NT2/D1 (cell line): Measurements from ENCODE around the gene XCL1.
"Not testable (repeated sequence)": the region's sequence is repeated elsewhere in the genome, so short reads cannot be mapped to it uniquely, and the experiment has no call there.

Source experiments
- DNase-seq: peaks from one replicate; pipeline ENCODE4 v3.0.0-alpha.2; 2011; ENCODE audit warnings: low read depth, low spot score
- H3K27me3 ChIP-seq: 2 replicates; pipeline ENCODE4 v1.6.0; 2011; ENCODE audit warnings: mild to moderate bottlenecking; ENCODE audit not compliant: insufficient read length, insufficient read depth
- H3K36me3 ChIP-seq: 2 replicates; pipeline ENCODE4 v1.6.1; 2011; ENCODE audit warnings: mild to moderate bottlenecking, low read length, mixed read lengths; ENCODE audit not compliant: insufficient read depth, insufficient read length
- H3K4me1 ChIP-seq: 2 replicates; pipeline ENCODE4 v1.5.1; 2011; ENCODE audit not compliant: insufficient read depth, insufficient read length
- H3K4me3 ChIP-seq: 2 replicates; pipeline ENCODE4 v1.5.1; 2011; ENCODE audit warnings: low read depth; ENCODE audit not compliant: insufficient read length
- H3K9ac ChIP-seq: 2 replicates; pipeline ENCODE4 v1.6.0; 2011; ENCODE audit warnings: low read depth; ENCODE audit not compliant: insufficient read length
- H3K9me3 ChIP-seq: 2 replicates; pipeline ENCODE4 v1.5.1; 2011; ENCODE audit warnings: mild to moderate bottlenecking, low read length; ENCODE audit not compliant: insufficient read depth
- SUZ12 ChIP-seq: IDR thresholded peaks from 2 replicates; pipeline ENCODE4 v1.6.1; 2011; ENCODE audit not compliant: insufficient read length, insufficient read depth; ENCODE audit errors: extremely low read depth
- YY1 ChIP-seq: IDR thresholded peaks from 2 replicates; pipeline ENCODE4 v1.6.1; 2011; ENCODE audit not compliant: insufficient read length, insufficient read depth
- ZNF274 ChIP-seq: IDR thresholded peaks from 2 replicates; pipeline ENCODE4 v1.6.1; 2011; ENCODE audit warnings: mild to moderate bottlenecking, low read depth, low read length

XCL1 gene

GRCh38 chr1:168576245-168576688 is at the start of gene XCL1:
Gene XCL1, plus strand, starts transcription at chr1:168576605. Its CDS starts 33 bp downstream, at chr1:168576638.
- not testable (repeated sequence) for DNase-seq, H3K4me1 ChIP-seq, H3K27me3 ChIP-seq

GRCh38 chr1:168529518-168529917 is 46.9 kb upstream of the XCL1 start:
- Histone ChIP-seq H3K36me3 (no peaks in the 10 kb centered on the region), H3K9ac (no peak overlapping the region), H3K27me3 (no peaks in the 10 kb centered on the region), H3K9me3 (peaks cover under 1% of the 10 kb centered on the region; the same call in 1 of the 2 replicates), H3K4me3 (no peak overlapping the region), H3K4me1 (no peaks in the 10 kb centered on the region)
- no peak for TF ChIP-seq ZNF274
- no peak for DNase-seq

More at GRCh38 chr1:168576245-168576688, at the start of gene XCL1:
- not testable (repeated sequence) for H3K9me3 ChIP-seq, H3K36me3 ChIP-seq, H3K9ac ChIP-seq, H3K4me3 ChIP-seq

- H3K27me3 ChIP-seq, result no peaks in the 10 kb centered on the region
- H3K36me3 ChIP-seq, result no peaks in the 10 kb centered on the region
- DNase-seq, result no peak
- H3K4me1 ChIP-seq, result no peaks in the 10 kb centered on the region
- TF ChIP-seq YY1 (no peak), ZNF274 (no peak), SUZ12 (no peak)
- H3K9ac ChIP-seq, result no peak overlapping the region
- no peaks in the 10 kb centered on the region for H3K9me3 ChIP-seq
- no peak overlapping the region for H3K4me3 ChIP-seq
Observed at GRCh38 chr1:168531615-168532345, 44.6 kb upstream of the XCL1 start.

GRCh38 chr1:168535536-168535935 is 40.9 kb upstream of the XCL1 start:
- no peak overlapping the region for H3K4me3 ChIP-seq
- H3K9me3 ChIP-seq, result no peaks in the 10 kb centered on the region

DNA sequence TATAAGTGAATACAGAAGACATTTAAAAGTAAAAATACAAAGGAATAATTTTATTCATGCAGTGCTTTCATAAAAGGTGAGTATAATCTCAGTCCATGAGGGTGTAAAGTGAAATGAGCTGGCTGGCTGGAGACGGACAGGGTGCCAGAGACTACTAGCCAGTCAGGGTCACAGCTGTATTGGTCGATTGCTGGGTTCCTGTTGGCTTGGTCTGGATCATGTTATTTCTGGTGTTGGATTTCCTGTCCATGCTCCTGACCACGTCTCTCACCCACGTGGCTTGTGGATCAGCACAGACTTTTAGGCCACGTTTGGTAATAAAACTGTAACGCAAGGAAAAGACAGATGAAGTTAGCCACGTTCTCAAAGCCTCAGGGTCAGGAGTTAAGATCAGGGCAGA is 35.6 kb upstream of the XCL1 start:
- H3K36me3 ChIP-seq, DNase-seq, H3K9me3 ChIP-seq, H3K4me1 ChIP-seq, H3K4me3 ChIP-seq, H3K9ac ChIP-seq, H3K27me3 ChIP-seq: not testable (repeated sequence)

More at GRCh38 chr1:168535536-168535935, 40.9 kb upstream of the XCL1 start:
- Histone ChIP-seq H3K27me3 (no peaks in the 10 kb centered on the region), H3K9ac (no peak overlapping the region), H3K4me1 (no peaks in the 10 kb centered on the region), H3K36me3 (no peaks in the 10 kb centered on the region)
- DNase-seq, result no peak
- TF ChIP-seq ZNF274, result no peak
- TF ChIP-seq SUZ12, result no peak
- no peak for TF ChIP-seq YY1

DNA sequence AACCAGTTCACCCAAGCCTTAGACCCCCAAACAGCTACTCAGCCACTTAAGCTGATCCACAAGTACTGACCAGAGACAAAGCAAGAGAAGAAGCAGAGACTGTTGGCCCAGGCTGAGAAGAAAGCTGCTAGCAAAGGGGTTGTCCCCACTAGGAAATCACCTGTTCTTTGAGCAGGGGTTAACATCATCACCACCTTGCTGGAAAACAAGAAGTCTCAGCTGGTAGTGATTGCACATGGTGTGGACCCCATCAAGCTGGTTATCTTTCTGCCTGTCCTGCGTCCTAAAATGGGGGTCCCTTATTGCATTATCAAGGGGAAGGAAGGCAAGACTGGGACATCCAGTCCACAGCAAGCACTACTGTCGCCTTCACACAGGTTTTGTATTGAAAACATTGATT is 33.4 kb upstream of the XCL1 start:
- not testable (repeated sequence) for DNase-seq, H3K9ac ChIP-seq

GRCh38 chr1:168543840-168544498 is 32.4 kb upstream of the XCL1 start, which contains the start of gene XCL2:
Gene XCL2, minus strand, starts transcription at chr1:168543997. Its CDS starts 33 bp downstream, at chr1:168543964.
- not testable (repeated sequence) for H3K9ac ChIP-seq, DNase-seq, H3K27me3 ChIP-seq

More for the DNA sequence above, 33.4 kb upstream of the XCL1 start:
- not testable (repeated sequence) for H3K4me1 ChIP-seq, H3K36me3 ChIP-seq, H3K9me3 ChIP-seq, H3K27me3 ChIP-seq, H3K4me3 ChIP-seq

DNA sequence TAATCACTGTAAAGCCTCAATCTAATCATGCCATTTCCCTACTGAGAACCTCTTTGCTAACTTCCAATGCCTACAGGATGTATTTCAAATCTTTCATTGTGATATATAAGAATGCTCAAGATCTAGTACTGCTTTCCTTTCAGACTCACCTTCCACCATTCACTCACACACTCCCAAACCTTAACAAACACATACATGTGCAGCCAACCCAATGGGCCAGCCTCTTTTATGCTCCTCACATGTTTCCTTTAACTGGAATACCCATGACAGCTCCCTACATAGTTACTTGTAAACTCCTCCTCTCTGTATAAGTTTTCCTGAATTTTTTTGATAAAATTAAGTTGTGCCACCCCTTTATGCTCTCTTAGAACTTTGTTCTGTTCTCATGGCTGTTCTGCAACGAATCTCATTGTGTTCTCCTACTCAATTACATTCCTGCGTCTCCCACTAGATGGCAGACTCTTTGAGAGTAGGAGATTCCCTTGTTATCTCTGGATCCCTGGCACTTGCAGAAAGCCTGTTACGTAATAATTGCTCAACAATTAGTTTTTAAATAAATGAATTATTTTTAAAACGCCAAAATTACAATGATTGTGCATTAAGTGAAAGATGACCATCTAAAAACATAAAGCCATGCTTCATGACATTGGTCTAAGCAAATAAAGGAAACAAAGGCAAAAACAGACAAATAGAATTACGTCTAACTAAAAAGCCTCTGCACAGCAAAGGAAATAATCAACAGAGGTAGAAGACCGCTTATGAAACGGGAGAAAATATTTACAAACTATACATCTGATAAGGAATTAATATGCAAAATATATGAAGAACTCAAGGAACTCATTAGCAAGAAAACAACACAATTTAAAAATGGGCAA is 30.5 kb upstream of the XCL1 start:
- H3K36me3 ChIP-seq, H3K9me3 ChIP-seq, H3K4me3 ChIP-seq, H3K9ac ChIP-seq, H3K4me1 ChIP-seq, H3K27me3 ChIP-seq: not testable (repeated sequence)
- peak; percentile 9 for DNase-seq

More at GRCh38 chr1:168543840-168544498, 32.4 kb upstream of the XCL1 start, which contains the start of gene XCL2:
- H3K36me3 ChIP-seq, H3K9me3 ChIP-seq, H3K4me1 ChIP-seq, H3K4me3 ChIP-seq: not testable (repeated sequence)

DNA sequence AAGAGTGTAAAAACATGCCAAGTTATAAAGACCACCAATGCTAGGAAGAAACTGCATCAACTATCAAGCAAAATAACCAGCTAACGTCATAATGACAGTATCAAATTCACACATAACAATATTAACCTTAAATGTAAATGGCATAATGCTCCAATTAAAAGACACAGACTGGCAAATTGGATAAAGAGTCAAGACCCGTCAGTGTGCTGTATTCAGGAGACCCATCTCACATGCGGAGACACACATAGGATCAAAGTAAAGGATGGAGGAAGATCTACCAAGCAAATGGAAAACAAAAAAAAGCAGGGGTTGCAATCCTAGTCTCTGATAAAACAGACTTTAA is 29.9 kb upstream of the XCL1 start:
- H3K36me3 ChIP-seq, H3K4me3 ChIP-seq, H3K27me3 ChIP-seq, H3K9me3 ChIP-seq, H3K4me1 ChIP-seq, DNase-seq, H3K9ac ChIP-seq: not testable (repeated sequence)
